ENCODE results near the gene KLHL41. TPM values are rescaled to one million over a fixed set of nuclear protein-coding genes. Genes with fewer than 3 reads are reported as not detected.

Gene KLHL41
- total RNA-seq (2016; rRNA removed; fragmentation: Illumina TruSeq; extraction: Trizol) (0.27 and 0.31 TPM in 2 replicates), polyA plus RNA-seq (2011; rRNA removed) (0.07 TPM in 1 of 2 replicates, not detected in the other), polyA minus RNA-seq (2011; rRNA and poly(A)+ RNA removed; ENCODE audit: low replicate concordance) (not detected in 2 replicates), Bru-seq, nascent RNA (percentile 42 among the genes with signal in this experiment), BruChase-seq, experiment 1, labeled RNA remaining after a 6-hour chase (percentile 44 among the genes with signal in this experiment), BruChase-seq, experiment 2, labeled RNA remaining after a 2-hour chase (percentile 46 among the genes with signal in this experiment)
- 0.91 and 0.97 TPM in 2 replicates for total RNA-seq (2016; cell fraction: cytosol; rRNA removed; fragmentation: Illumina TruSeq; extraction: Trizol; ENCODE audit: low read depth)
- 0.12 and 0.35 TPM in 2 replicates for total RNA-seq (2016; cell fraction: insoluble cytoplasmic fraction; rRNA removed; fragmentation: Illumina TruSeq; extraction: Trizol)
- total RNA-seq (2016; cell fraction: membrane; rRNA removed; fragmentation: Illumina TruSeq; extraction: Trizol), result 0.46 and 0.55 TPM in 2 replicates
- 0.22 and 0.69 TPM in 2 replicates for total RNA-seq (2016; cell fraction: nucleus; rRNA removed; fragmentation: Illumina TruSeq; extraction: Trizol)
- 0.01 and 0.03 TPM in 2 replicates for polyA plus RNA-seq (2011; cell fraction: cytosol; rRNA removed)
- polyA plus RNA-seq (2011; cell fraction: nucleus; rRNA removed), result 0.13 and 0.21 TPM in 2 replicates
- 0.09 and 0.16 TPM in 2 replicates for polyA plus RNA-seq (2012)
- polyA plus RNA-seq (2016; cell fraction: cytosol; fragmentation: Illumina TruSeq; extraction: Trizol; ENCODE audit: low read depth), result 0.11 TPM in 1 of 2 replicates, not detected in the other
- 0.21 and 1.2 TPM in 2 replicates for polyA plus RNA-seq (2016; cell fraction: insoluble cytoplasmic fraction; fragmentation: Illumina TruSeq; extraction: Trizol; ENCODE audit: low read depth)
- polyA plus RNA-seq (2016; cell fraction: membrane; fragmentation: Illumina TruSeq; extraction: Trizol; ENCODE audit: low read depth), result 0.07 and 0.10 TPM in 2 replicates
- 1.3 and 1.4 TPM in 2 replicates for polyA plus RNA-seq (2016; cell fraction: nucleus; fragmentation: Illumina TruSeq; extraction: Trizol; ENCODE audit: insufficient read depth, low read depth)
- polyA minus RNA-seq (2011; cell fraction: cytosol; rRNA and poly(A)+ RNA removed), result not detected in 2 replicates
- 0.26 TPM in 1 of 2 replicates, not detected in the other for polyA minus RNA-seq (2011; cell fraction: nucleus; rRNA and poly(A)+ RNA removed)
- long read RNA-seq, experiment 1, result 0 reads
- long read RNA-seq, experiment 2, result 0 reads

GRCh38 chr2:169509298-169509885 is at the start of gene KLHL41:
KLHL41 (plus strand) TSS chr2:169509702; CDS start chr2:169509779, 77 bp downstream.
- intact Hi-C loops (cut with micrococcal nuclease; ENCODE audit: unreplicated experiment) (no loop called here), in situ Hi-C loops (cut with HindIII; ENCODE audit: extremely low pct_ligation_motif_present, low pct_unique_long_range_greater_than_20kb) (no loop called here)
- Histone ChIP-seq H4K20me1 (ENCODE audit: insufficient read depth, low read length) (no peaks in the 10 kb centered on the region), H3K79me2 (ENCODE audit: insufficient read depth, low read length) (no peaks in the 10 kb centered on the region), H3K4me3 (replicated peaks in 1 of 3; ENCODE audit: insufficient read depth in 1 of 3, low read depth in 2 of 3, low read length in 3 of 3) (no peak within 1 kb of the TSS), H3K4me1 (ENCODE audit: insufficient read depth, low read length) (peaks cover 19% of the 10 kb centered on the region), H3K9ac (ENCODE audit: insufficient read depth, low read depth, low read length) (no peak within 1 kb of the TSS), H3K4me2 (ENCODE audit: low read depth, low read length) (no peak within 1 kb of the TSS), H3K27ac (ENCODE audit: extremely low read length, insufficient read depth, low read length) (no peak within 1 kb of the TSS), H3K36me3 (replicated peaks in 1 of 2; ENCODE audit: control insufficient read depth in 1 of 2, insufficient read depth in 2 of 2, low read length in 2 of 2) (no peaks in the 10 kb centered on the region), H2AFZ (ENCODE audit: low read length) (no peak within 1 kb of the TSS), H3K9me3 (ENCODE audit: low read length) (no peaks in the 10 kb centered on the region), H3K27me3 (ENCODE audit: control insufficient read depth in 1 of 2, insufficient read depth in 2 of 2, low read length in 2 of 2) (no peaks in the 10 kb centered on the region)
- TF ChIP-seq, protein P1, sequence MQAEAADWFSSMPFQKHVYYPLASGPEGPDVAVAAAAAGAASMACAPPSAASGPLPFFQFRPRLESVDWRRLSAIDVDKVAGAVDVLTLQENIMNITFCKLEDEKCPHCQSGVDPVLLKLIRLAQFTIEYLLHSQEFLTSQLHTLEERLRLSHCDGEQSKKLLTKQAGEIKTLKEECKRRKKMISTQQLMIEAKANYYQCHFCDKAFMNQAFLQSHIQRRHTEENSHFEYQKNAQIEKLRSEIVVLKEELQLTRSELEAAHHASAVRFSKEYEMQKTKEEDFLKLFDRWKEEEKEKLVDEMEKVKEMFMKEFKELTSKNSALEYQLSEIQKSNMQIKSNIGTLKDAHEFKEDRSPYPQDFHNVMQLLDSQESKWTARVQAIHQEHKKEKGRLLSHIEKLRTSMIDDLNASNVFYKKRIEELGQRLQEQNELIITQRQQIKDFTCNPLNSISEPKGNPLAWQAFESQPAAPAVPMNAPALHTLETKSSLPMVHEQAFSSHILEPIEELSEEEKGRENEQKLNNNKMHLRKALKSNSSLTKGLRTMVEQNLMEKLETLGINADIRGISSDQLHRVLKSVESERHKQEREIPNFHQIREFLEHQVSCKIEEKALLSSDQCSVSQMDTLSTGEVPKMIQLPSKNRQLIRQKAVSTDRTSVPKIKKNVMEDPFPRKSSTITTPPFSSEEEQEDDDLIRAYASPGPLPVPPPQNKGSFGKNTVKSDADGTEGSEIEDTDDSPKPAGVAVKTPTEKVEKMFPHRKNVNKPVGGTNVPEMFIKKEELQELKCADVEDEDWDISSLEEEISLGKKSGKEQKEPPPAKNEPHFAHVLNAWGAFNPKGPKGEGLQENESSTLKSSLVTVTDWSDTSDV (CRISPR knock-in tag; IDR thresholded peaks at IDR 0.05), result no peak
- no peak for TF ChIP-seq PCBP1 (IDR thresholded peaks at IDR 0.05; ENCODE audit: borderline replicate concordance, low read depth, low read length)
- TF ChIP-seq IRF2 (CRISPR knock-in tag; IDR thresholded peaks at IDR 0.05), result no peak
- no peak for TF ChIP-seq ZNF546 (CRISPR knock-in tag; conservative IDR thresholded peaks at IDR 0.05)
- no peak for TF ChIP-seq NR0B2 (CRISPR knock-in tag; IDR thresholded peaks at IDR 0.05)
- TF ChIP-seq HDAC1 (CRISPR knock-in tag; IDR thresholded peaks at IDR 0.05), result no peak
- 83% methylated on average over 4 of the region's 4 CpGs for WGBS (ENCODE audit: low lambda C conversion rate)
- FAIRE-seq, result no peak
- no peak for DNase-seq (ENCODE audit: low spot score)
- no peak for ATAC-seq
- POLR2A ChIA-PET, result no interaction called here
- no TSS peak for BruUV-seq (replicated peaks)
- CTCF ChIA-PET (ENCODE audit: low intra/inter-chr PET ratio, low total read pairs), result no interaction called here

Data from HepG2 (cell line).